ENCODE data around the gene PLEKHH3. TPM values are rescaled to one million over a fixed set of nuclear protein-coding genes. Genes with fewer than 3 reads are reported as not detected.

PLEKHH3 gene
- total and polyA plus RNA-seq, 4 donors = 4.2 to 10.3 (median 7.9) TPM

GRCh38 chr17:42684929-42685556 is 8.2 kb upstream of the PLEKHH3 start (continued):
- TF ChIP-seq REST (IDR thresholded peaks at IDR 0.05) = no peak
- TF ChIP-seq NR2F2 (IDR thresholded peaks at IDR 0.05) = no peak
- no peak for TF ChIP-seq EGR1 (IDR thresholded peaks at IDR 0.05; ENCODE audit: low read depth in 2 of 2)
- TF ChIP-seq RXRA (IDR thresholded peaks at IDR 0.05) = no peak
- TF ChIP-seq ZBTB33 (IDR thresholded peaks at IDR 0.05) = no peak
- TF ChIP-seq YY1 (IDR thresholded peaks at IDR 0.05) = no peak
- TF ChIP-seq FOXA1 (IDR thresholded peaks at IDR 0.05) = no peak
- no peak for TF ChIP-seq JUND (IDR thresholded peaks at IDR 0.05)

- Histone ChIP-seq H3K4me3 (ENCODE audit: low read depth in 1 of 3, low read length in 3 of 3) (peak overlapping the region in 1 of 3 donors; percentile 5), H3K9me3 (ENCODE audit: control insufficient read depth in 4 of 4, low read length in 3 of 4) (no peaks in the 10 kb centered on the region), H3K9ac (ENCODE audit: low read depth in 1 of 2, low read length in 2 of 2) (no peak overlapping the region), H3K27ac (ENCODE audit: low read depth in 1 of 2, low read length in 2 of 2) (peak overlapping the region in 1 of 2 donors; percentile 38), H3K4me1 (ENCODE audit: control insufficient read depth in 4 of 4, insufficient read depth in 4 of 4, low read length in 3 of 4) (peaks cover 14 to 42% (median 26%) of the 10 kb centered on the region in 4 donors), H3K36me3 (ENCODE audit: control insufficient read depth in 4 of 4, insufficient read depth in 3 of 4, low read depth in 1 of 4, low read length in 3 of 4) (no peaks in the 10 kb centered on the region), H3K27me3 (ENCODE audit: control insufficient read depth in 4 of 4, insufficient read depth in 4 of 4, low read length in 3 of 4) (peaks cover 0 to 11% (median 0%) of the 10 kb centered on the region in 4 donors)
- TF ChIP-seq JUND (IDR thresholded peaks at IDR 0.05) (no peak), HNF4A (conservative IDR thresholded peaks at IDR 0.05) (no peak), ATF3 (IDR thresholded peaks at IDR 0.05) (no peak), RXRA (IDR thresholded peaks at IDR 0.05) (no peak)
- 18% methylated on average over 25 of the region's 25 CpGs for WGBS
- no peak for DNase-seq (ENCODE audit: low spot score)
These were observed 6.7 kb upstream of the PLEKHH3 start for GRCh38 chr17:42683407-42684034.

- no peak for DNase-seq (ENCODE audit: low spot score)
- H3K9ac ChIP-seq (ENCODE audit: low read depth in 1 of 2, low read length in 2 of 2) = no peak overlapping the region
- 2% methylated on average over 34 of the region's 34 CpGs for WGBS
- TF ChIP-seq HNF4A (conservative IDR thresholded peaks at IDR 0.05) (peak in 1 of 2 donors; percentile 36), RXRA (IDR thresholded peaks at IDR 0.05) (no peak)
- H3K27ac ChIP-seq (ENCODE audit: low read depth in 1 of 2, low read length in 2 of 2) = peak overlapping the region; percentile 4 to 38
- H3K36me3 ChIP-seq (ENCODE audit: control insufficient read depth in 4 of 4, insufficient read depth in 3 of 4, low read depth in 1 of 4, low read length in 3 of 4) = no peaks in the 10 kb centered on the region
- no peaks in the 10 kb centered on the region for H3K9me3 ChIP-seq (ENCODE audit: control insufficient read depth in 4 of 4, low read length in 3 of 4)
- H3K27me3 ChIP-seq (ENCODE audit: control insufficient read depth in 4 of 4, insufficient read depth in 4 of 4, low read length in 3 of 4) = peaks cover 0 to 11% (median 0%) of the 10 kb centered on the region in 4 donors
- peaks cover 14 to 47% (median 28%) of the 10 kb centered on the region in 4 donors for H3K4me1 ChIP-seq (ENCODE audit: control insufficient read depth in 4 of 4, insufficient read depth in 4 of 4, low read length in 3 of 4)
- H3K4me3 ChIP-seq (ENCODE audit: low read depth in 1 of 3, low read length in 3 of 3) = peak overlapping the region in 1 of 3 donors; percentile 12
These were observed 6.1 kb upstream of the PLEKHH3 start for GRCh38 chr17:42682722-42683403.
